ENCODE results near the gene RAB25.
A peak's percentile ranks its signal among the peaks of the same experiment; 100 is the strongest.

Gene RAB25

DNA sequence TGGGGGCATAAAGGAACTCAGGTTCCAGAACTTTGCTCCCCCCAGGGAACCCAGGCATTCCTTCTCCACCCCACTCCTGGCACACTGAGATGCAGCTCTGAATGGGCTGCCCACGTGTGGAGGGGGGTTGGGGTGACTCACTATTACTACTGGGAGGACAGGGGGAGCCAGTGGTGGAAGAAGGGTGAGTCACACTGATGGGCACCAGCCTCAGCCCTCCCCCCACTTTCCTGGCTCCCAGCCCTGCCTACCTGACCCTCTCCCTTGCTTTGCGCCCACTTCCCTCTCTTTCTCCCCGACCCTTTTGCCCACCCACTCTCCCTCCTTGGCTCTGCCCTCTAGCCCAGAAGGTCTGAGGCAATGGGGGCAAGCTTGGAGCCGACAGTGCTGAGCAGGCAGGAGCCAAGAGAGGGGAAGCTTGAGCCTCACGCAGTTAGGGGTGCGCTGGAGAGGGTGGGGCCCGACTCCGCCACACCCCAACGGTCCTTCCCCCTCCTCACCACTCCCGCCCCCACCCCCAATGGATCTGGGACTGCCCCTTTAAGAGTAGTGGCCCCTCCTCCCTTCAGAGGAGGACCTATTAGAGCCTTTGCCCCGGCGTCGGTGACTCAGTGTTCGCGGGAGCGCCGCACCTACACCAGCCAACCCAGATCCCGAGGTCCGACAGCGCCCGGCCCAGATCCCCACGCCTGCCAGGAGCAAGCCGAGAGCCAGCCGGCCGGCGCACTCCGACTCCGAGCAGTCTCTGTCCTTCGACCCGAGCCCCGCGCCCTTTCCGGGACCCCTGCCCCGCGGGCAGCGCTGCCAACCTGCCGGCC, 53.4 kb downstream of the RAB25 start, which contains the start of gene LMNA (continued):
- TF ChIP-seq ZNF629 (tag by site-specific recombination; IDR thresholded peaks at IDR 0.05): peak; percentile 78
- TF ChIP-seq ZNF621 (tag by site-specific recombination; IDR thresholded peaks at IDR 0.05): no peak
- TF ChIP-seq, protein P1, sequence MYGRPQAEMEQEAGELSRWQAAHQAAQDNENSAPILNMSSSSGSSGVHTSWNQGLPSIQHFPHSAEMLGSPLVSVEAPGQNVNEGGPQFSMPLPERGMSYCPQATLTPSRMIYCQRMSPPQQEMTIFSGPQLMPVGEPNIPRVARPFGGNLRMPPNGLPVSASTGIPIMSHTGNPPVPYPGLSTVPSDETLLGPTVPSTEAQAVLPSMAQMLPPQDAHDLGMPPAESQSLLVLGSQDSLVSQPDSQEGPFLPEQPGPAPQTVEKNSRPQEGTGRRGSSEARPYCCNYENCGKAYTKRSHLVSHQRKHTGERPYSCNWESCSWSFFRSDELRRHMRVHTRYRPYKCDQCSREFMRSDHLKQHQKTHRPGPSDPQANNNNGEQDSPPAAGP (tag by site-specific recombination; IDR thresholded peaks at IDR 0.05): peak; percentile 98
- peak; percentile 94 for TF ChIP-seq SP7 (tag by site-specific recombination; IDR thresholded peaks at IDR 0.05)
- TF ChIP-seq ZNF510 (tag by site-specific recombination; IDR thresholded peaks at IDR 0.05; ENCODE audit: insufficient replicate concordance): no peak
- no peak for TF ChIP-seq ZNF169 (tag by site-specific recombination; IDR thresholded peaks at IDR 0.05)
- no peak for TF ChIP-seq HOXD13 (CRISPR knock-in tag; IDR thresholded peaks at IDR 0.05; ENCODE audit: borderline replicate concordance)
- no peak; the same call in 1 of the 2 replicates for TF ChIP-seq ZNF76 (tag by site-specific recombination; IDR thresholded peaks at IDR 0.05; ENCODE audit: borderline replicate concordance, low read depth)
- TF ChIP-seq, protein P2, sequence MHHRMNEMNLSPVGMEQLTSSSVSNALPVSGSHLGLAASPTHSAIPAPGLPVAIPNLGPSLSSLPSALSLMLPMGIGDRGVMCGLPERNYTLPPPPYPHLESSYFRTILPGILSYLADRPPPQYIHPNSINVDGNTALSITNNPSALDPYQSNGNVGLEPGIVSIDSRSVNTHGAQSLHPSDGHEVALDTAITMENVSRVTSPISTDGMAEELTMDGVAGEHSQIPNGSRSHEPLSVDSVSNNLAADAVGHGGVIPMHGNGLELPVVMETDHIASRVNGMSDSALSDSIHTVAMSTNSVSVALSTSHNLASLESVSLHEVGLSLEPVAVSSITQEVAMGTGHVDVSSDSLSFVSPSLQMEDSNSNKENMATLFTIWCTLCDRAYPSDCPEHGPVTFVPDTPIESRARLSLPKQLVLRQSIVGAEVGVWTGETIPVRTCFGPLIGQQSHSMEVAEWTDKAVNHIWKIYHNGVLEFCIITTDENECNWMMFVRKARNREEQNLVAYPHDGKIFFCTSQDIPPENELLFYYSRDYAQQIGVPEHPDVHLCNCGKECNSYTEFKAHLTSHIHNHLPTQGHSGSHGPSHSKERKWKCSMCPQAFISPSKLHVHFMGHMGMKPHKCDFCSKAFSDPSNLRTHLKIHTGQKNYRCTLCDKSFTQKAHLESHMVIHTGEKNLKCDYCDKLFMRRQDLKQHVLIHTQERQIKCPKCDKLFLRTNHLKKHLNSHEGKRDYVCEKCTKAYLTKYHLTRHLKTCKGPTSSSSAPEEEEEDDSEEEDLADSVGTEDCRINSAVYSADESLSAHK (tag by site-specific recombination; IDR thresholded peaks at IDR 0.05): peak; percentile 27; the same call in 1 of the 2 replicates
- TF ChIP-seq, protein P3, sequence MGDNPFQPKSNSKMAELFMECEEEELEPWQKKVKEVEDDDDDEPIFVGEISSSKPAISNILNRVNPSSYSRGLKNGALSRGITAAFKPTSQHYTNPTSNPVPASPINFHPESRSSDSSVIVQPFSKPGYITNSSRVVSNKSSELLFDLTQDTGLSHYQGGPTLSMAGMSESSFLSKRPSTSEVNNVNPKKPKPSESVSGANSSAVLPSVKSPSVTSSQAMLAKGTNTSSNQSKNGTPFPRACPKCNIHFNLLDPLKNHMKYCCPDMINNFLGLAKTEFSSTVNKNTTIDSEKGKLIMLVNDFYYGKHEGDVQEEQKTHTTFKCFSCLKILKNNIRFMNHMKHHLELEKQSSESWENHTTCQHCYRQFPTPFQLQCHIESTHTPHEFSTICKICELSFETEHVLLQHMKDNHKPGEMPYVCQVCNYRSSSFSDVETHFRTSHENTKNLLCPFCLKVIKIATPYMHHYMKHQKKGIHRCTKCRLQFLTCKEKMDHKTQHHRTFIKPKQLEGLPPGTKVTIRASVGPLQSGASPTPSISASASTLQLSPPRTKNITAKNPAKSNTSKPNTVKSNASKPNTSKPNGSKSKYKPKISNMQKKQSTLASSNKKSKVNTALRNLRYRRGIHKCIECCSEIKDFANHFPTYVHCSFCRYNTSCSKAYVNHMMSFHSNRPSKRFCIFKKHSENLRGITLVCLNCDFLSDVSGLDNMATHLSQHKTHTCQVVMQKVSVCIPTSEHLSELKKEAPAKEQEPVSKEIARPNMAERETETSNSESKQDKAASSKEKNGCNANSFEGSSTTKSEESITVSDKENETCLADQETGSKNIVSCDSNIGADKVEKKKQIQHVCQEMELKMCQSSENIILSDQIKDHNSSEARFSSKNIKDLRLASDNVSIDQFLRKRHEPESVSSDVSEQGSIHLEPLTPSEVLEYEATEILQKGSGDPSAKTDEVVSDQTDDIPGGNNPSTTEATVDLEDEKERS (tag by site-specific recombination; IDR thresholded peaks at IDR 0.05): no peak; the same call in 1 of the 2 replicates
- TF ChIP-seq ZNF23 (tag by site-specific recombination; IDR thresholded peaks at IDR 0.05; ENCODE audit: borderline replicate concordance): no peak
- TF ChIP-seq, protein P4, sequence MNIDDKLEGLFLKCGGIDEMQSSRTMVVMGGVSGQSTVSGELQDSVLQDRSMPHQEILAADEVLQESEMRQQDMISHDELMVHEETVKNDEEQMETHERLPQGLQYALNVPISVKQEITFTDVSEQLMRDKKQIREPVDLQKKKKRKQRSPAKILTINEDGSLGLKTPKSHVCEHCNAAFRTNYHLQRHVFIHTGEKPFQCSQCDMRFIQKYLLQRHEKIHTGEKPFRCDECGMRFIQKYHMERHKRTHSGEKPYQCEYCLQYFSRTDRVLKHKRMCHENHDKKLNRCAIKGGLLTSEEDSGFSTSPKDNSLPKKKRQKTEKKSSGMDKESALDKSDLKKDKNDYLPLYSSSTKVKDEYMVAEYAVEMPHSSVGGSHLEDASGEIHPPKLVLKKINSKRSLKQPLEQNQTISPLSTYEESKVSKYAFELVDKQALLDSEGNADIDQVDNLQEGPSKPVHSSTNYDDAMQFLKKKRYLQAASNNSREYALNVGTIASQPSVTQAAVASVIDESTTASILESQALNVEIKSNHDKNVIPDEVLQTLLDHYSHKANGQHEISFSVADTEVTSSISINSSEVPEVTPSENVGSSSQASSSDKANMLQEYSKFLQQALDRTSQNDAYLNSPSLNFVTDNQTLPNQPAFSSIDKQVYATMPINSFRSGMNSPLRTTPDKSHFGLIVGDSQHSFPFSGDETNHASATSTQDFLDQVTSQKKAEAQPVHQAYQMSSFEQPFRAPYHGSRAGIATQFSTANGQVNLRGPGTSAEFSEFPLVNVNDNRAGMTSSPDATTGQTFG (tag by site-specific recombination; IDR thresholded peaks at IDR 0.05; ENCODE audit: borderline replicate concordance): no peak
- TF ChIP-seq ZNF626 (tag by site-specific recombination; IDR thresholded peaks at IDR 0.05): no peak
- TF ChIP-seq, protein P5, sequence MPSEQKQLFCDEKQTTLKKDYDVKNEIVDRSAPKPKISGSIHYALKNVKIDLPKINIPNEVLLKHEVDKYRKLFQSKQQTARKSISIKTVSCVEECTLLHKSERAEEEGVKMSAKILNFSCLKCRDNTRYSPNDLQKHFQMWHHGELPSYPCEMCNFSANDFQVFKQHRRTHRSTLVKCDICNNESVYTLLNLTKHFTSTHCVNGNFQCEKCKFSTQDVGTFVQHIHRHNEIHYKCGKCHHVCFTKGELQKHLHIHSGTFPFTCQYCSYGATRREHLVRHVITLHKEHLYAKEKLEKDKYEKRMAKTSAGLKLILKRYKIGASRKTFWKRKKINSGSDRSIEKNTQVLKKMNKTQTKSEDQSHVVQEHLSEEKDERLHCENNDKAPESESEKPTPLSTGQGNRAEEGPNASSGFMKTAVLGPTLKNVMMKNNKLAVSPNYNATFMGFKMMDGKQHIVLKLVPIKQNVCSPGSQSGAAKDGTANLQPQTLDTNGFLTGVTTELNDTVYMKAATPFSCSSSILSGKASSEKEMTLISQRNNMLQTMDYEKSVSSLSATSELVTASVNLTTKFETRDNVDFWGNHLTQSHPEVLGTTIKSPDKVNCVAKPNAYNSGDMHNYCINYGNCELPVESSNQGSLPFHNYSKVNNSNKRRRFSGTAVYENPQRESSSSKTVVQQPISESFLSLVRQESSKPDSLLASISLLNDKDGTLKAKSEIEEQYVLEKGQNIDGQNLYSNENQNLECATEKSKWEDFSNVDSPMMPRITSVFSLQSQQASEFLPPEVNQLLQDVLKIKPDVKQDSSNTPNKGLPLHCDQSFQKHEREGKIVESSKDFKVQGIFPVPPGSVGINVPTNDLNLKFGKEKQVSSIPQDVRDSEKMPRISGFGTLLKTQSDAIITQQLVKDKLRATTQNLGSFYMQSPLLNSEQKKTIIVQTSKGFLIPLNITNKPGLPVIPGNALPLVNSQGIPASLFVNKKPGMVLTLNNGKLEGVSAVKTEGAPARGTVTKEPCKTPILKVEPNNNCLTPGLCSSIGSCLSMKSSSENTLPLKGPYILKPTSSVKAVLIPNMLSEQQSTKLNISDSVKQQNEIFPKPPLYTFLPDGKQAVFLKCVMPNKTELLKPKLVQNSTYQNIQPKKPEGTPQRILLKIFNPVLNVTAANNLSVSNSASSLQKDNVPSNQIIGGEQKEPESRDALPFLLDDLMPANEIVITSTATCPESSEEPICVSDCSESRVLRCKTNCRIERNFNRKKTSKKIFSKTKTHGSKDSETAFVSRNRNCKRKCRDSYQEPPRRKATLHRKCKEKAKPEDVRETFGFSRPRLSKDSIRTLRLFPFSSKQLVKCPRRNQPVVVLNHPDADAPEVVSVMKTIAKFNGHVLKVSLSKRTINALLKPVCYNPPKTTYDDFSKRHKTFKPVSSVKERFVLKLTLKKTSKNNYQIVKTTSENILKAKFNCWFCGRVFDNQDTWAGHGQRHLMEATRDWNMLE (tag by site-specific recombination; conservative IDR thresholded peaks at IDR 0.05; ENCODE audit: low read depth): no peak
- TF ChIP-seq, protein P6, sequence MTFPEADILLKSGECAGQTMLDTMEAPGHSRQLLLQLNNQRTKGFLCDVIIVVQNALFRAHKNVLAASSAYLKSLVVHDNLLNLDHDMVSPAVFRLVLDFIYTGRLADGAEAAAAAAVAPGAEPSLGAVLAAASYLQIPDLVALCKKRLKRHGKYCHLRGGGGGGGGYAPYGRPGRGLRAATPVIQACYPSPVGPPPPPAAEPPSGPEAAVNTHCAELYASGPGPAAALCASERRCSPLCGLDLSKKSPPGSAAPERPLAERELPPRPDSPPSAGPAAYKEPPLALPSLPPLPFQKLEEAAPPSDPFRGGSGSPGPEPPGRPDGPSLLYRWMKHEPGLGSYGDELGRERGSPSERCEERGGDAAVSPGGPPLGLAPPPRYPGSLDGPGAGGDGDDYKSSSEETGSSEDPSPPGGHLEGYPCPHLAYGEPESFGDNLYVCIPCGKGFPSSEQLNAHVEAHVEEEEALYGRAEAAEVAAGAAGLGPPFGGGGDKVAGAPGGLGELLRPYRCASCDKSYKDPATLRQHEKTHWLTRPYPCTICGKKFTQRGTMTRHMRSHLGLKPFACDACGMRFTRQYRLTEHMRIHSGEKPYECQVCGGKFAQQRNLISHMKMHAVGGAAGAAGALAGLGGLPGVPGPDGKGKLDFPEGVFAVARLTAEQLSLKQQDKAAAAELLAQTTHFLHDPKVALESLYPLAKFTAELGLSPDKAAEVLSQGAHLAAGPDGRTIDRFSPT (tag by site-specific recombination; IDR thresholded peaks at IDR 0.05): peak; percentile 94
- TF ChIP-seq, protein P7, sequence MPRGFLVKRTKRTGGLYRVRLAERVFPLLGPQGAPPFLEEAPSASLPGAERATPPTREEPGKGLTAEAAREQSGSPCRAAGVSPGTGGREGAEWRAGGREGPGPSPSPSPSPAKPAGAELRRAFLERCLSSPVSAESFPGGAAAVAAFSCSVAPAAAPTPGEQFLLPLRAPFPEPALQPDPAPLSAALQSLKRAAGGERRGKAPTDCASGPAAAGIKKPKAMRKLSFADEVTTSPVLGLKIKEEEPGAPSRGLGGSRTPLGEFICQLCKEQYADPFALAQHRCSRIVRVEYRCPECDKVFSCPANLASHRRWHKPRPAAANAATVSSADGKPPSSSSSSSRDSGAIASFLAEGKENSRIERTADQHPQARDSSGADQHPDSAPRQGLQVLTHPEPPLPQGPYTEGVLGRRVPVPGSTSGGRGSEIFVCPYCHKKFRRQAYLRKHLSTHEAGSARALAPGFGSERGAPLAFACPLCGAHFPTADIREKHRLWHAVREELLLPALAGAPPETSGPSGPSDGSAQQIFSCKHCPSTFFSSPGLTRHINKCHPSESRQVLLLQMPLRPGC (tag by site-specific recombination; IDR thresholded peaks at IDR 0.05): peak; percentile 79
- TF ChIP-seq ZNF707 (tag by site-specific recombination; IDR thresholded peaks at IDR 0.05): peak; percentile 94
- TF ChIP-seq ZNF791 (tag by site-specific recombination; IDR thresholded peaks at IDR 0.05): no peak
- TF ChIP-seq ZNF426 (tag by site-specific recombination; IDR thresholded peaks at IDR 0.05): no peak

Data from HEK293 (cell line).